MM.1S (cell line): ENCODE measurements around the gene BTRC.

Source experiments
- DNase-seq: peaks from one replicate; pipeline ENCODE4 v3.0.0-alpha.2; 2015
- H2AFZ ChIP-seq: fragments of 300-600 bp; sonication (generic); 2 replicates; pipeline ENCODE4 v1.6.0; 2016; ENCODE audit warnings: antibody characterized with exemption, low read length
- H3F3A ChIP-seq: fragments of 300-600 bp; sonication (generic); 2 replicates; pipeline ENCODE4 v1.6.1; 2016; ENCODE audit warnings: mild to moderate bottlenecking, antibody characterized with exemption, low read length, moderate library complexity, mixed read lengths; ENCODE audit not compliant: insufficient read depth
- H3K27ac ChIP-seq: fragments of 300-600 bp; sonication (generic); 2 replicates; pipeline ENCODE4 v1.5.1; 2016; ENCODE audit warnings: mild to moderate bottlenecking, low read length
- H3K27me3 ChIP-seq: fragments of 300-600 bp; sonication (generic); replicated peaks from 2 replicates; pipeline ENCODE4 v1.6.0; 2016; ENCODE audit warnings: low read length; ENCODE audit not compliant: insufficient read depth
- H3K36me3 ChIP-seq: fragments of 300-600 bp; sonication (generic); replicated peaks from 2 replicates; pipeline ENCODE4 v1.6.1; 2016; ENCODE audit warnings: mild to moderate bottlenecking, low read length, mixed read lengths; ENCODE audit not compliant: insufficient read depth
- H3K4me1 ChIP-seq: fragments of 300-600 bp; sonication (generic); 2 replicates; pipeline ENCODE4 v1.6.1; 2016; ENCODE audit warnings: low read length, mixed read lengths
- H3K4me2 ChIP-seq: fragments of 300-600 bp; sonication (generic); 2 replicates; pipeline ENCODE4 v1.6.0; 2016; ENCODE audit warnings: low read depth, low read length
- H3K4me3 ChIP-seq: fragments of 300-600 bp; sonication (generic); 2 replicates; pipeline ENCODE4 v1.5.1; 2016; ENCODE audit warnings: low read length, mixed read lengths
- H3K79me2 ChIP-seq: fragments of 300-600 bp; sonication (generic); 2 replicates; pipeline ENCODE4 v1.6.1; 2016; ENCODE audit warnings: mixed run types, low read length, mixed read lengths
- H3K9ac ChIP-seq: fragments of 300-600 bp; sonication (generic); 2 replicates; pipeline ENCODE4 v1.6.1; 2016; ENCODE audit warnings: low read length, mixed read lengths
- H3K9me2 ChIP-seq: fragments of 300-600 bp; sonication (generic); replicated peaks from 2 replicates; pipeline ENCODE4 v1.6.1; 2016; ENCODE audit warnings: mild to moderate bottlenecking, low read length, mixed read lengths; ENCODE audit not compliant: insufficient read depth
- H3K9me3 ChIP-seq: fragments of 300-600 bp; sonication (generic); replicated peaks from 2 replicates; pipeline ENCODE4 v1.6.1; 2016; ENCODE audit warnings: mild to moderate bottlenecking, low read length, mixed read lengths; ENCODE audit not compliant: insufficient read depth
- H4K20me1 ChIP-seq: fragments of 300-600 bp; sonication (generic); 2 replicates; pipeline ENCODE4 v1.6.1; 2016; ENCODE audit warnings: mild to moderate bottlenecking, low read length, moderate library complexity, mixed read lengths; ENCODE audit not compliant: insufficient read depth
- CTCF ChIP-seq: fragments of 300-600 bp; sonication (generic); IDR thresholded peaks from 2 replicates; pipeline ENCODE4 v1.5.1; 2016; ENCODE audit warnings: antibody characterized with exemption, low read length, mixed read lengths
- EZH2 ChIP-seq: fragments of 300-600 bp; sonication (generic); optimal IDR thresholded peaks from 2 replicates; pipeline ENCODE3; 2017; ENCODE audit warnings: low read depth, mild to moderate bottlenecking, antibody characterized with exemption, low read length, mixed read lengths
- EZH2phosphoT487 ChIP-seq: fragments of 300-600 bp; sonication (generic); IDR thresholded peaks from 2 replicates; pipeline ENCODE4 v1.6.1; 2018; ENCODE audit warnings: antibody characterized with exemption, low read length

The BTRC gene

DNA sequence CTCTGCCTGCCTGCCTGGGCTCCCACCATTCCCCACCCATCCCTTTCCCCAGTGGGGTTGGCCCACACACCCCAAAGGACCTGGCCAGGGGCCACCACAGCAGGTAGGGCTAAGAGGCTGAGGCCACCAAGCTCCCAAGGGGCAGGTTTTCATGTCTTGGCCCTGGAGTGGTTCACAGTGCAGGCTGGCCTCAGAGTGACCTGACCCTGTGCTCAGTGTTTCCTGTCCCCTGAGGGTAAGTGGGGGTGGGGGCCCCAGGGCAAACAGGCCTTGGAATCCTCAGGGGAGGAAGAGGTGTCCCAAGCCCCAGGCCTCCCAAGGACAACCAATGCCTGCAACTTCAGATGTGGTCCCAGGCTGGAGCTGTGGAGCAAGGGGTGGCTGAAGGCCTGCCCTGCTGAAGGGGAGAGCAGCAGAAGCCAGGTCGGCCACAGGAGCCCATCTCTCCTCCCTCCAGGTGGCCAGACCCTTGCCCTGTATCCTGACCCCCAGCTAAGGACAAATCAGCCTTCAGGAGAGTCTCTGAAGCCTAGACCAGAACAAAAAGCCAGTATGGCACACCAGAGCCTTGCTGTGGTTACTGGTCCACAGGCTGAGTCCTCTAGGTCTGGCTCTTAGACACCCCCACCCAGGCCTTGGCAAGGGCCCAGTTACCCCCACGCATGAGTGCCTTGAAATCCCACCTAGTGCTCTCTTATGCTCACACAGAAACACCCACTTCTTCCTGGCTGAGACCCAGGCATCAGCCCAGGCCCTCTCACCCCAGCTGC lies 206.5 kb downstream of the BTRC start:
- H3K9me3 ChIP-seq, result no peaks in the 10 kb centered on the region
- no peaks in the 10 kb centered on the region for H3F3A ChIP-seq
- H4K20me1 ChIP-seq, result no peaks in the 10 kb centered on the region
- H2AFZ ChIP-seq, result no peak overlapping the region
- TF ChIP-seq EZH2 (no peak), CTCF (no peak), EZH2phosphoT487 (no peak)
- H3K4me1 ChIP-seq, result peaks cover 10% of the 10 kb centered on the region
- H3K27ac ChIP-seq, result no peak overlapping the region
- no peak overlapping the region for H3K4me2 ChIP-seq
- no peaks in the 10 kb centered on the region for H3K36me3 ChIP-seq
- no peaks in the 10 kb centered on the region for H3K79me2 ChIP-seq
- H3K4me3 ChIP-seq, result no peak overlapping the region
- H3K27me3 ChIP-seq, result no peaks in the 10 kb centered on the region
- H3K9ac ChIP-seq, result no peak overlapping the region
- DNase-seq, result no peak
- H3K9me2 ChIP-seq, result no peaks in the 10 kb centered on the region

DNA sequence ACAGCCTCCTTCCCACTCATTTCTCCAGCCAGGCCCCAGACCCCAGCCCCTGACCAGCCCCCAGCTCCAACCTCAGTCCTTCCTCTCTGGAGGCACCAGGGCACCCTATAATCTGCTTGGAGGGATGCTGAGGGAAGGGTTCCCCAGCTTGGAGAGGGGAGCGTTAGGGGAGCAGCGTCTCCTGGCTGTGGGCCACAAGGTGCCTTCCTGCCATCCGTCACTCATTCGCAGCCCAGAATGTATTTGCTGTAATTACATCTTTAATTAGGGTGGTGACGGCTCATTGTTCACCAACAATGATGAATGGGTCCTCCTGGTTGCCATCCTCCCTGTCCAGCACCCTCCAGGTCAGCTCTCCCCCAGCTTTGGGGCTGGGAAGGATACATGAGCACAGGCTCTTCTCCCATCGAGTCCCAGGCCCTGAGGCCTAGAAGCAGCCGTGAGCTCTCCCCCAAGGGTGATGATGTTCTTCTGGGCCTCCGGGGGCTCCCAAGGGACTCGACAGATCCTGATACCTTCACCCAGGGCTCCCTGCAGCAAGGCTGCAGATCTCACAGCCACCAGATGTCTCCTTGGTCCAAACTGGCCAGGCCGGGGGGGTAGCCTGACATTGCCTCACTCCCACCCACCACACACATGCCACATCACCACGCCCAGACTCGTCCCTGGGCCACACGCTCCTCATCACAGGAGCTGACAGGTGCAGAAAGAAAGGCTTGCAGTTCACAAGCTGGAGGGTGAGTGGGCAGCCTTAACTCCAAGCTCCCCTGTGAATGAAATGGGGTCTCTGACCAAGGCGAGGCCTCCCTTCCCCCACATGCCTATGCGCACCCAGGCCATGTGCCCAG lies 207.3 kb downstream of the BTRC start:
- H3K4me1 ChIP-seq, result peaks cover 10% of the 10 kb centered on the region
- H3K79me2 ChIP-seq, result no peaks in the 10 kb centered on the region
- H3K4me2 ChIP-seq, result no peak overlapping the region
- no peak overlapping the region for H2AFZ ChIP-seq
- H3K27me3 ChIP-seq, result no peaks in the 10 kb centered on the region
- no peaks in the 10 kb centered on the region for H3K9me3 ChIP-seq
- TF ChIP-seq CTCF (no peak), EZH2 (no peak), EZH2phosphoT487 (no peak)
- H3K4me3 ChIP-seq, result no peak overlapping the region
- no peak overlapping the region for H3K9ac ChIP-seq
- no peaks in the 10 kb centered on the region for H3K36me3 ChIP-seq
- no peak overlapping the region for H3K27ac ChIP-seq
- no peaks in the 10 kb centered on the region for H4K20me1 ChIP-seq
- no peak for DNase-seq
- no peaks in the 10 kb centered on the region for H3K9me2 ChIP-seq
- no peaks in the 10 kb centered on the region for H3F3A ChIP-seq

DNA sequence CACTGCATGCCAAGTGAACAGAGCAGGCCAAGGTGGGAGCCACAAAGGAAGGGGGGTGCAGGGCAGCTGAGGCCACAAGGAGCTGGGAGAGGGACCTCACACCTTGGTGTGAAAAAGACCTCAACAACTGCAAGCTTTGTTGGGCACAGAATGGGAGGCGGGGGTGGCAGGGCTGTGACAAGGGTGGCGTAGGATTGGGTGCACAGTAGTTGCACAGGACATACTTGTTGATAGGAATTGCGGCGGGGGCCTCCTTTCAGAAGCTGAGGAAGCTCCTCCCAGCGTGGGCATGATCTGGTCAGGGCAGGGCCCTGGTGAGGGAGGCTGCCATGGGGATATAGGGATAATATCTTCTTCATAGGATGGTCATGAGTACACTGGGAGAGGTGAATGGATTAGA lies 208.3 kb downstream of the BTRC start:
- H3K27ac ChIP-seq, result no peak overlapping the region
- no peaks in the 10 kb centered on the region for H3K36me3 ChIP-seq
- no peak overlapping the region for H3K9ac ChIP-seq
- H3K79me2 ChIP-seq, result no peaks in the 10 kb centered on the region
- H3K4me1 ChIP-seq, result peaks cover 10% of the 10 kb centered on the region
- no peak overlapping the region for H2AFZ ChIP-seq
- no peak overlapping the region for H3K4me3 ChIP-seq
- TF ChIP-seq CTCF (no peak), EZH2phosphoT487 (no peak), EZH2 (no peak)
- H3K9me2 ChIP-seq, result no peaks in the 10 kb centered on the region
- no peaks in the 10 kb centered on the region for H4K20me1 ChIP-seq
- no peaks in the 10 kb centered on the region for H3K27me3 ChIP-seq
- DNase-seq, result no peak
- H3K4me2 ChIP-seq, result no peak overlapping the region
- H3F3A ChIP-seq, result no peaks in the 10 kb centered on the region
- H3K9me3 ChIP-seq, result no peaks in the 10 kb centered on the region
